Inflammatory macrophage (primary cell): Measurements from ENCODE around the gene MRPL46.
"Not testable (repeated sequence)": the region's sequence is repeated elsewhere in the genome, so short reads cannot be mapped to it uniquely, and the experiment has no call there.

Source experiments
- DNase-seq, 2 donors: peaks; one replicate each; pipeline ENCODE4 v3.0.0-alpha.2; 2020 to 2022

MRPL46 gene

GRCh38 chr15:88477904-88478303 is 10.7 kb upstream of the MRPL46 start:
- no peak for DNase-seq

GRCh38 chr15:88477126-88477525 is 9.9 kb upstream of the MRPL46 start:
- no peak for DNase-seq

- peak; percentile 17 to 31 for DNase-seq
Observed at GRCh38 chr15:88476635-88477060, 9.5 kb upstream of the MRPL46 start.

- not testable (repeated sequence) for DNase-seq
Observed at GRCh38 chr15:88473661-88474293, 6.6 kb upstream of the MRPL46 start.

GRCh38 chr15:88472225-88472624 is 5.0 kb upstream of the MRPL46 start:
- no peak for DNase-seq

GRCh38 chr15:88470625-88471372 is 3.6 kb upstream of the MRPL46 start:
- no peak for DNase-seq

GRCh38 chr15:88469321-88469720 is 2.1 kb upstream of the MRPL46 start:
- DNase-seq = no peak

DNA sequence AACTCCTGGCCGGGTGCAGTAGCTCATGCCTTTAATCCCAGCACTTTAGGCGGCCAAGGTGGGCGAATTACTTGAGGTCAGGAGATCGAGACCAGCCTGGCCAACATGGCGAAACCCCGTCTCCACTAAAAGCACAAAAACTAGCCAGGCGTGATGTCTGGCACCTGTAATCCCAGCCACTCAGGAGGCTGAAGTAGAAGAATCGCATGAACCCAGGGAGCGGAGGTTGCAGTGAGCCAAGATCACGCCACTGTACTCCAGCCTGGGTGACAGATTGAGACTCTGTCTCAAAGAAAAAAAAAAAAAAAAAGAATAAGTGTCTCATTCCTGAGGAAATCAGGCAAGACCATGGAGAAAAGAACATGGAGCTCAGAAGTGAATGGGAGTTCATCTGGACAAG is 1.5 kb upstream of the MRPL46 start:
- not testable (repeated sequence) for DNase-seq

- no peak for DNase-seq
Observed at GRCh38 chr15:88467935-88468528, 844 bp upstream of the MRPL46 start.

GRCh38 chr15:88465633-88466224 is 1.5 kb downstream of the MRPL46 start:
- peak; percentile 25 to 48 for DNase-seq

DNA sequence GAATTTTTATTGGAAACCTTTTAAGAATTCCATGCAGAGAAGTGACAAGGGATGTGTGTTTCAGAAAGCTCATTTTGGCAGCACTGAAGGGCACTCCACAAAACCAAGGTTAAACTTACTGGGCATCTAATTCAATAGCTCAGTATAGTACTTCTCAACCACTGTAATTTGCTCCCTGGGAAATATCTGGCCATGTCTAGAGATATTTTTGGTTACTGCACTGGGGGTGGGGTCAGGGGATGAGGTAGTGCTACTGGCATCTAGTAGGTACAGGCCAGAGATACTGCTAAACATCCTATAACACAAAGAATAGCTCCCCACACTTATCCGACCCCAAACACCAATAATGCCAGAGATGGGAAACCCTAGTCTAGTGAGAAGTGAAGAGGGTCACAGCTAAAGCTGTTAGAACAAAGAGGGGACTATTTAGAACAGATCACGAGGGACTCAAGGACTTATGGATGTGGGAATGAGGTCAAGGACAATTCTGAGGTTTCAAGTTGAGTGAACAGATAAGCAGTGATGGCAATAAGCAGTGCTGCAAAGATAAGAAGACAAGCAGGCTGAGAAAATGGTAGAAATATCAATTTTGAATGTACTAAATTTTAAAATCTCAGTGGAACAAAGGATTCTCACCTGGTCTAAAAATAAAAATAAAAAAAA is 3.2 kb downstream of the MRPL46 start:
- no peak for DNase-seq

- no peak for DNase-seq
Observed at GRCh38 chr15:88456733-88457132, 10.5 kb downstream of the MRPL46 start.

DNA sequence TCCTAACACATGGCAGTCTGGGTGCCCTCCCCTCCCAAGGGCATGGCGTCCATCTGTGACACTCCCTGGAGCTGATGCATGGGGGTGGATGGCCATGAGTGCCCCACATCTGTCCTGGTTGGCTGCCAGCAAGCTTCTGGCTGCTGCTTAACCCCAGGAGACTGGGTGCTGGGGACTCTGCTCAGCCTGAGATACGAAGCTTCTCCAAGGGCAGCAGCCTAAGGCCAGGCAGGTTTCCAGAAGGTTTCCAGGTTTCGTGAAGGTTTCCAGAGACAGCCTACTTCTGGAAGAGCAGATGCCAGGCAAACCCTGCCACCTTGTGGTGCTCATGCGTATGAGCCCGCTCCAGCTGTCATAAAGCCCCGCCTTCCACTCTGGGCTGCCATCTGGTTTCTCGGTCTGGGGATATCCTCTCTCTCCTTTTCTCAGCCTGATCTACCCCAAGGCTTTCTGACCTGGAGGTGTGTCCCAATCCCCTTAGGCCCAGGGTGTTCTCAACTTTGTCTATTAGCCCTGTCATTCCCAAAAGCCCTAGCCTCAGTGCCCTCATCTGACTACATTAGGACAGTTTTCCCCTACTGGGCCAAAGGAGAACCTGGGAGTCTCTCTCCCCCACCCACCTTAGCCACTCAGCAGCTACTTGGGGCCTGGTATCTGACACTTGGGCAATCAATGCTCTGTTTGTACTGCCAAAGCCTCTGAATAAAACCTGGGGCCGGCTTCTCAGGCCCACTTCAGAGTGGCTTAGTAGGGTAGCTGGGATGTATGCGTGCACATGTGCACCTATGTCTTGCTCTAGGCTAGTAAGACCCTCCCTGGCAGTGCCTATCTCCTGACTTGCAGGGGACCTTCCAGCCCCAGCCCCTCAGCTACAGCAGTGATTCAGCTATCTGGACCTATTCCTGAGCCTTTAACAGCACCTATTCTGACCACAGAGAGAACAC is 12.0 kb downstream of the MRPL46 start:
- peak; percentile 40 to 69 for DNase-seq

- DNase-seq = peak; percentile 44 to 56
Observed at GRCh38 chr15:88454236-88454635, 13.0 kb downstream of the MRPL46 start.

DNA sequence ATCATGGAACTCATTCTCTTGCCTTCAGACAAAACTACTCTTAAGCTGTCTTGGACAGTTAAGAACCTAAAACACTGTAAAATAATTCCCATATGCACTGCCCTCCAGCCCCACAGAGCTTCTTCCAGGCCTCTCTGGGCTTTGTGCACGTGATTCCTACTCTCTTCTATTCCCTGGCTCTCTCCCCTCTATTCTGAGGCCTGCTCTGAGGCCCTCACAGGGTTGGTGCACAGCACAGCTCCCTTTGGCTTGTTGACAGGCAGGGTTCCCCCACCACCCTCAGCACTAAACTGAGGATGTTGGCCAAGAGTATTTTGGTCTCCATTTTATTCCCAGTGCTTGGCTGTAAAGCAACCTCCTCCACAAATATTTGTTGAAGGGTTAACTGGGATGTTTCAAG is 13.5 kb downstream of the MRPL46 start:
- DNase-seq = no peak

DNA sequence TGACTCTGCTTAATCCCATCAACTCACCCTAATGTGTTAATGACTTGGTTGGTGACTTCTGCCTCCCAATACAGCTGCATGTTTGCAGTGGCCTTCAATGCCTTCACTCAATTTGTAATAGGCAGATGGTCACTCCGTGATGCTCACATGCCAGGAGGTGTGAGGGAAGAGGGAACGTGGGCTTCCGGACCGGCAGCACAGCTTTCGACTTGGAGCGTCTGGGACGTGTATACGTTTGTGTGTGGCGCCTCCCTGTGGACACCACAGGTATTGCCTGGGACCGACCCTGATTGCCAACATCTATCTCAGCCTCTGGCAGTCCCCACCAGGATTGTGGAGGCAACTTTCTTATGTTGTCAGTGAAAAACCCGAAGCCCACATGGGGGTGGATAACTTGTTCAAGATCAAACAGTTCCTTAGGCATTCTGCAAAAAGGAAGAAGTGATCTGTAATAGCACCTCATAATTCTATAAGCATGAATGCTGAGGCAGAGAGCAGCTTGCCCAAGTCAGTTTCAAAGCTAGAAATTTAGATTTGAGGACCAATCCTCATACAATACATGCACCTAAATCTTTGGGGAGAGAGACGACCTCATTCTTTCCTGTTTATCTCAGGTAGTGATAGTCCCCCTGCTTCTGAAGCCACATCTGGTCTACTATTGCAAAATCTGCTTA is 16.9 kb downstream of the MRPL46 start:
- peak; percentile 71 to 73 for DNase-seq

- DNase-seq = no peak
Observed at GRCh38 chr15:88449581-88449980, 17.6 kb downstream of the MRPL46 start.

DNA sequence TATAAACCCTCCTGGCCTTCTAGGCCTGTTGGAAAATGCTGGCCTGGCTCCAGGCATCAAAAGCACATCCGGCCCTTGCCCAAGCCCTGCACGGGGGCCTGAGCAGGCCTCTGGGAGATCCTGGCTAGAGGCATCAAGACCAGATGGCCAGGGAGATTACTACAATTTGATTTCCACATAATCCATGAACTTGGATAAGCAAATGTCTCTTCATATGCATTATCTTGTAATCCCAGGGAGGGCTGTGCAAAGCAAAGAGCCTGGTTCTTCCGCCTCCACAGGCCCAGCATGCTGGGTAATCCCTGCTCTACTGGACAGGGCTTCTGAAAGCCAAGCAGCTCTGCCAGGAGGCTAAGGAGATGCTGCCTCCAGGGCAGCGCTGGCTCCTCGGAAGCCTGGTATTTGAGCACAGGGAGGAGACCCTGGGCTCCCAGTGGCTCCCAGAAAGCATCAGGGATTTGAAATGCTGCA is 18.2 kb downstream of the MRPL46 start:
- no peak for DNase-seq

DNA sequence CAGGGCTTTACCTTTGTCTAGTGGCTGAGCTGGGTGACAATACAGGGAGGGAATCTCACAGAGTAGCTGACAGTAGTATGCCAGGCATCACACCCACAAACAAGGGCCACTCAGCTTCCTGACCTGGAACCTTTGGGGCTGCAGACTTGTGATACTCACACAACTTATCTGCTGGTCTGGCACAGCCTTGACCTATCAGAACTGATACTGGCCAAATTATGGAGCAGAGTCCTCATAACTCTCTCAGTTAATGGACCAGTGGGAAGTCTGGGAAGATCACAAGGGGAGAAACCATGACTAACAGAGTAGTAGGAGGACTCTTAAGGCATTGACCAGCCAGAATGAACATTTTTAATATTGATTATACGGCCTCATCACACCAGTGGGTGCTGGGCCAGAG is 19.4 kb downstream of the MRPL46 start:
- no peak for DNase-seq

GRCh38 chr15:88447206-88447605 is 20.0 kb downstream of the MRPL46 start:
- no peak for DNase-seq
